ENCODE measurements around the gene POU4F3. TPM values are rescaled to one million over a fixed set of nuclear protein-coding genes. Genes with fewer than 3 reads are reported as not detected.

Gene POU4F3
- total RNA-seq, 1 experiment from 2014 or later = 0.15 TPM

- Histone ChIP-seq H3K9me2 (ENCODE audit: insufficient read depth) (no peaks in the 10 kb centered on the region), H3K36me3 (ENCODE audit: control insufficient read depth in 1 of 2, insufficient read depth in 2 of 2, low read length in 2 of 2) (peaks cover 0 to 13% of the 10 kb centered on the region in 2 experiments; a peak in 2 of 4 replicates), H3K9ac (ENCODE audit: low read length) (no peak overlapping the region), H3K79me2 (ENCODE audit: insufficient read depth, low read length) (no peaks in the 10 kb centered on the region), H2AFZ (ENCODE audit: low read depth, low read length, poor library complexity, severe bottlenecking) (no peak overlapping the region), H3K4me3 (replicated peaks in 1 of 2; ENCODE audit: low read depth in 1 of 2, low read length in 2 of 2) (no peak overlapping the region), H3K27ac (ENCODE audit: low read depth, low read length) (no peak overlapping the region), H3K4me1 (ENCODE audit: control insufficient read depth in 1 of 2, insufficient read depth in 2 of 2, low read length in 2 of 2) (peaks cover 13 to 30% of the 10 kb centered on the region in 2 experiments), H3K9me3 (ENCODE audit: control insufficient read depth in 1 of 2, insufficient read depth in 1 of 2, low read depth in 1 of 2, low read length in 2 of 2) (no peaks in the 10 kb centered on the region), H3K27me3 (ENCODE audit: insufficient read depth, low read length) (no peaks in the 10 kb centered on the region), H3K4me2 (ENCODE audit: low read length) (no peak overlapping the region), H4K20me1 (ENCODE audit: insufficient read depth) (no peaks in the 10 kb centered on the region)
- CTCF ChIA-PET = no interaction called here
- RAD21 ChIA-PET (ENCODE audit: low non-redundant PET in 1 of 2, low total read pairs in 2 of 2, uncharacterized antibody in 2 of 2, unreplicated experiment in 2 of 2) = no interaction called here
- TF ChIP-seq MAX (IDR thresholded peaks at IDR 0.05) (no peak), EGR1 (IDR thresholded peaks at IDR 0.05; ENCODE audit: low read depth) (no peak), TCF7L2 (IDR thresholded peaks at IDR 0.05; ENCODE audit: borderline replicate concordance, extremely low read depth, insufficient read depth, insufficient read length) (no peak), CTCF (IDR thresholded peaks at IDR 0.05 in 2 of 3, conservative IDR thresholded peaks at IDR 0.05 in 1 of 3; ENCODE audit: borderline replicate concordance in 1 of 3, insufficient read depth in 1 of 3, low read depth in 2 of 3, low read length in 2 of 3) (peak; percentile 59 to 72 (median 61); a peak in 5 of 6 replicates), SP1 (IDR thresholded peaks at IDR 0.05; ENCODE audit: low read depth) (no peak), ATF3 (IDR thresholded peaks at IDR 0.05) (no peak), RAD21 (IDR thresholded peaks at IDR 0.05; ENCODE audit: low read depth) (peak; percentile 65), ZNF274 (IDR thresholded peaks at IDR 0.05; ENCODE audit: low read depth, low read length) (no peak)
- POLR2A ChIA-PET = no interaction called here
- ATAC-seq (peak; percentile 81), DNase-seq (ENCODE audit: low read depth, low spot score) (peak; percentile 23)
- BruUV-seq (replicated peaks) = no TSS peak
- intact Hi-C loops (cut with micrococcal nuclease) = loop anchor here (1.0 kb wide), 1 partner anchor 136 kb away; no protein-coding TSS in a partner anchor
Measured at GRCh38 chr5:146291421-146292074, 47.1 kb upstream of the POU4F3 start.
